ENCODE results near the gene MAOA.
"Not testable (repeated sequence)": the region's sequence is repeated elsewhere in the genome, so short reads cannot be mapped to it uniquely, and the experiment has no call there.

Gene MAOA

GRCh38 chrX:43656005-43656494, at the start of gene MAOA:
TSS of gene MAOA (plus strand) at chrX:43656299. CDS start at chrX:43656342, 43 bp downstream.
- no peak for DNase-seq

GRCh38 chrX:43612400-43612799, 43.7 kb upstream of the MAOA start:
- no peak for DNase-seq

GRCh38 chrX:43615660-43616059, 40.4 kb upstream of the MAOA start:
- no peak for DNase-seq

- no peak for DNase-seq
Measured at GRCh38 chrX:43618366-43619205, 37.5 kb upstream of the MAOA start.

GRCh38 chrX:43619861-43620260, 36.2 kb upstream of the MAOA start:
- DNase-seq = not testable (repeated sequence)

GRCh38 chrX:43627147-43627546, 29.0 kb upstream of the MAOA start:
- no peak for DNase-seq

- no peak for DNase-seq
Measured at GRCh38 chrX:43627669-43628068, 28.4 kb upstream of the MAOA start.

- DNase-seq = no peak
Measured at GRCh38 chrX:43629229-43629628, 26.9 kb upstream of the MAOA start.

GRCh38 chrX:43631841-43632240, 24.3 kb upstream of the MAOA start:
- no peak for DNase-seq

- DNase-seq = no peak
Measured at GRCh38 chrX:43633081-43633480, 23.0 kb upstream of the MAOA start.

- no peak for DNase-seq
Measured at GRCh38 chrX:43633757-43634156, 22.3 kb upstream of the MAOA start.

GRCh38 chrX:43640482-43640881, 15.6 kb upstream of the MAOA start:
- DNase-seq = no peak

- no peak for DNase-seq
Measured at GRCh38 chrX:43641691-43642090, 14.4 kb upstream of the MAOA start.

GRCh38 chrX:43643201-43643600, 12.9 kb upstream of the MAOA start:
- no peak for DNase-seq

GRCh38 chrX:43643662-43644061, 12.4 kb upstream of the MAOA start:
- DNase-seq = no peak

GRCh38 chrX:43644124-43644701, 11.9 kb upstream of the MAOA start:
- DNase-seq = peak; percentile 56

GRCh38 chrX:43646800-43647199, 9.3 kb upstream of the MAOA start:
- DNase-seq = no peak

- peak; percentile 45 for DNase-seq
Measured at GRCh38 chrX:43654431-43655150, 1.5 kb upstream of the MAOA start.

- DNase-seq = peak; percentile 4
Measured at GRCh38 chrX:43655151-43656004, 721 bp upstream of the MAOA start.

- DNase-seq = no peak
Measured at GRCh38 chrX:43657671-43658070, 1.6 kb downstream of the MAOA start.

GRCh38 chrX:43661521-43662240, 5.6 kb downstream of the MAOA start:
- no peak for DNase-seq

- DNase-seq = no peak
Measured at GRCh38 chrX:43663173-43663572, 7.1 kb downstream of the MAOA start.
